ENCODE data around the gene CPM.

GRCh38 chr12:68918960-68919359 lies 14.0 kb downstream of the CPM start:
- no peak for TF ChIP-seq EP300 (IDR thresholded peaks at IDR 0.05)
- no peak for TF ChIP-seq CTCF (IDR thresholded peaks at IDR 0.05)
- no peak for TF ChIP-seq POLR2AphosphoS5 (IDR thresholded peaks at IDR 0.05)
- no peak for TF ChIP-seq POLR2A (IDR thresholded peaks at IDR 0.05)
